H1 (cell line): Measurements from ENCODE around the gene DOC2A.

Experiments used
- CTCF ChIP-seq, 3 experiments: IDR thresholded peaks; 1 replicate in 2 of 3; 2 replicates in 1 of 3; pipeline versions ENCODE4 v1.5.1 to v1.6.1; 2011; ENCODE audit warnings: low read length in 3 of 3, mild to moderate bottlenecking in 3 of 3, inconsistent platforms in 2 of 3, low read depth in 1 of 3, moderate library complexity in 1 of 3; ENCODE audit not compliant: insufficient read depth in 1 of 3; ENCODE audit errors: control extremely low read depth in 1 of 3
- SP1 ChIP-seq: IDR thresholded peaks from 2 replicates; pipeline ENCODE4 v1.6.1; 2011; ENCODE audit warnings: low read depth, low read length

- TF ChIP-seq CTCF (IDR thresholded peaks at IDR 0.05; ENCODE audit: control extremely low read depth in 1 of 3, insufficient read depth in 1 of 3, low read depth in 1 of 3, low read length in 3 of 3) (no peak), SP1 (no peak)
These were observed 26.1 kb downstream of the DOC2A start for GRCh38 chr16:29984764-29985147.
